A673 (cell line): ENCODE data around the gene MBOAT7.

ENCODE experiments used
- CTCF ChIP-seq: fragments of 300-800, 200-600 bp; sonication (generic); conservative IDR thresholded peaks from 2 replicates; pipeline ENCODE4 v1.5.1; 2017; ENCODE audit warnings: low read depth, mild to moderate bottlenecking, antibody characterized with exemption, low read length, moderate library complexity, mixed read lengths
- EZH2 ChIP-seq: fragments of 200-600 bp; sonication (generic); IDR thresholded peaks from 2 replicates; pipeline ENCODE4 v1.6.1; 2017; ENCODE audit warnings: borderline replicate concordance, low read depth, mild to moderate bottlenecking, mixed read lengths, antibody characterized with exemption, low read length; ENCODE audit not compliant: poor library complexity, severe bottlenecking

- no peak for TF ChIP-seq CTCF
- TF ChIP-seq EZH2, result no peak
Measured at GRCh38 chr19:54136086-54136863, 53.1 kb downstream of the MBOAT7 start.
